Body of pancreas (tissue), 4 donors: ENCODE data around the gene SERP1.

Experiments used
- POLR2A ChIP-seq, 3 donors: fragments of 450-650 bp; IDR thresholded peaks; one replicate each; pipeline ENCODE4 v1.6.1; 2016; ENCODE audit warnings: antibody characterized with exemption in 3 of 3, mild to moderate bottlenecking in 2 of 3
- TF ChIP-seq, protein P1 (sequence below), 7 experiments: fragments of 450-650 bp in 4 of 7; fragments of 200-600 bp in 3 of 7; sonication (generic) in 3 of 7; IDR thresholded peaks; one replicate each; pipeline ENCODE4 v1.5.1; 2016 to 2019; ENCODE audit warnings: antibody characterized with exemption in 7 of 7

DNA sequence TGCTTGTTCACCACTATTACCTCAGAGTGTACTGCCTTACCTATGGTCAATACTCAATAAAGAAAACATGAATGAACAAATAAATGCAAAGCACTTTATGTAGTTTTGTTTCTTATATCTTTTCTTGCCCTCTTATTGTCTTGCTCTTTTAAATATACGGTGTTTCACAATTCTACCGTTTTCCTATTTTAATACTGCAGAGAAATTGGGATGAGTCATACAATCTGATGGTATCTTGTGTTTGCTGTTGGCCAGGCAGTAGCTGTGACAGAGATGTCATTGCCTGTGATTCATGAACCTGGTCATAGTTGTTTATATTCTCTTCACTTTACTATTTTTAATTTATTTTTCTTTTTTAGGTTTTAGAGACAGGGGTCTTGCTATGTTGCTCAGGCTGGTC, 48.3 kb downstream of the SERP1 start:
- TF ChIP-seq, protein P1, sequence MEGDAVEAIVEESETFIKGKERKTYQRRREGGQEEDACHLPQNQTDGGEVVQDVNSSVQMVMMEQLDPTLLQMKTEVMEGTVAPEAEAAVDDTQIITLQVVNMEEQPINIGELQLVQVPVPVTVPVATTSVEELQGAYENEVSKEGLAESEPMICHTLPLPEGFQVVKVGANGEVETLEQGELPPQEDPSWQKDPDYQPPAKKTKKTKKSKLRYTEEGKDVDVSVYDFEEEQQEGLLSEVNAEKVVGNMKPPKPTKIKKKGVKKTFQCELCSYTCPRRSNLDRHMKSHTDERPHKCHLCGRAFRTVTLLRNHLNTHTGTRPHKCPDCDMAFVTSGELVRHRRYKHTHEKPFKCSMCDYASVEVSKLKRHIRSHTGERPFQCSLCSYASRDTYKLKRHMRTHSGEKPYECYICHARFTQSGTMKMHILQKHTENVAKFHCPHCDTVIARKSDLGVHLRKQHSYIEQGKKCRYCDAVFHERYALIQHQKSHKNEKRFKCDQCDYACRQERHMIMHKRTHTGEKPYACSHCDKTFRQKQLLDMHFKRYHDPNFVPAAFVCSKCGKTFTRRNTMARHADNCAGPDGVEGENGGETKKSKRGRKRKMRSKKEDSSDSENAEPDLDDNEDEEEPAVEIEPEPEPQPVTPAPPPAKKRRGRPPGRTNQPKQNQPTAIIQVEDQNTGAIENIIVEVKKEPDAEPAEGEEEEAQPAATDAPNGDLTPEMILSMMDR (IDR thresholded peaks at IDR 0.05): no peak
- no peak for TF ChIP-seq POLR2A (IDR thresholded peaks at IDR 0.05)
